ENCODE results near the gene GSDMA.
A peak's percentile ranks its signal among the peaks of the same experiment; 100 is the strongest.

The GSDMA gene

DNA sequence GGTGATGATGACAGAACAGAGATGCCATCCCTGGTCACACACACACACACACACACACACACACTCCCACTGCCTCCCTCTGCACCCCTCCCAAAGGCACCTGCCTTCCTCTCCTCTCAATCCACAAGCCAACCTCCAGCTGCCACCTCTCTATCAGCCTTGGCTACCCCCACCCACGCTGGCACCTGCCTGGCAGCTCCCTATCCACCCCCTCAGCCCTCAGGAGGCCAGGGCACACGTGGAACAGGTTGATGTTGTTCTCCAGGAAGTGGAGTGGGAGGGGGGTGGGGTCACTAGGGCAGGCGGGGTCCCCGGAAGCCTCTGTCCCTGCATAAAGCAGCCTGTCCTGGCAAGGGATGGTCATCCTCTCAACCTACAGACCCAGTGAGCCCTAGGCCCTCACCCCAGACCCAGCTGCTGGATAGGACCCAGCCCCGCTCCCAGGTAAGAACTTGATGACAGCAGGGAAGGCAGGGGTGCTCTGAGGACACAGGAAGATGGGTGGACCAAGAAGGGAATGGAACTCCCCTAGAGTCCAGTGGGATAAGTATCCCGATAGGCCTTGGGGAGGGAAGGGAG is at the start of gene GSDMA:
TSS of gene GSDMA (plus strand) at position 363 of the 579 bp plus-strand sequence. CDS start 2,684 bp downstream, outside the sequence.
- DNase-seq (ENCODE audit: low spot score) = no peak
- in situ Hi-C loops (cut with MboI; ENCODE audit: low sequenced_read_pairs, unreplicated experiment) = no loop called here
- TF ChIP-seq, protein P1, sequence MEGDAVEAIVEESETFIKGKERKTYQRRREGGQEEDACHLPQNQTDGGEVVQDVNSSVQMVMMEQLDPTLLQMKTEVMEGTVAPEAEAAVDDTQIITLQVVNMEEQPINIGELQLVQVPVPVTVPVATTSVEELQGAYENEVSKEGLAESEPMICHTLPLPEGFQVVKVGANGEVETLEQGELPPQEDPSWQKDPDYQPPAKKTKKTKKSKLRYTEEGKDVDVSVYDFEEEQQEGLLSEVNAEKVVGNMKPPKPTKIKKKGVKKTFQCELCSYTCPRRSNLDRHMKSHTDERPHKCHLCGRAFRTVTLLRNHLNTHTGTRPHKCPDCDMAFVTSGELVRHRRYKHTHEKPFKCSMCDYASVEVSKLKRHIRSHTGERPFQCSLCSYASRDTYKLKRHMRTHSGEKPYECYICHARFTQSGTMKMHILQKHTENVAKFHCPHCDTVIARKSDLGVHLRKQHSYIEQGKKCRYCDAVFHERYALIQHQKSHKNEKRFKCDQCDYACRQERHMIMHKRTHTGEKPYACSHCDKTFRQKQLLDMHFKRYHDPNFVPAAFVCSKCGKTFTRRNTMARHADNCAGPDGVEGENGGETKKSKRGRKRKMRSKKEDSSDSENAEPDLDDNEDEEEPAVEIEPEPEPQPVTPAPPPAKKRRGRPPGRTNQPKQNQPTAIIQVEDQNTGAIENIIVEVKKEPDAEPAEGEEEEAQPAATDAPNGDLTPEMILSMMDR (IDR thresholded peaks at IDR 0.05; ENCODE audit: borderline replicate concordance, control extremely low read depth, extremely low read depth, insufficient read depth, missing control alignments) = no peak

DNA sequence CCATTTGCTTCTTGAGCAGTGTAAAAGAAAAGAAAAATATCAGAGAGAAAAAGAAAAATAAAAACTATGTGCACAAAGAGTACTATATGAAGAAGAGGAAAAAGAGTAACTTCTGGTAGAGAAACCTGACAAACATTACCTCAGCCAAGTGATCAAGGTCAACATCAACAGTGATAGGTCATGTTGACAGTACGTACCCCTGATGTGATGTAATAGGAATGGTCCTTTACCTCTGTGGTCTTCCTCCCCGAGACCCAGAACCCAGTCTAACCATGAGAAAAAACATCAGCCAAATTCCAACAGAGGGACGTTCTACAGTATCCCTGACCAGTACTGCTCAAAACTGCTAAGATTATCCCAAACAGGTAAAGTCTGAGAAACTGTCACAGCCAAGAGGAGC is 48.8 kb upstream of the GSDMA start:
- in situ Hi-C loops (cut with MboI; ENCODE audit: low sequenced_read_pairs, unreplicated experiment) = no loop called here
- DNase-seq (ENCODE audit: low spot score) = no peak
- TF ChIP-seq, protein P1 (IDR thresholded peaks at IDR 0.05; ENCODE audit: borderline replicate concordance, control extremely low read depth, extremely low read depth, insufficient read depth, missing control alignments) = no peak

GRCh38 chr17:39915559-39915958 is 47.2 kb upstream of the GSDMA start:
- in situ Hi-C loops (cut with MboI; ENCODE audit: low sequenced_read_pairs, unreplicated experiment) = no loop called here
- TF ChIP-seq, protein P1 (IDR thresholded peaks at IDR 0.05; ENCODE audit: borderline replicate concordance, control extremely low read depth, extremely low read depth, insufficient read depth, missing control alignments) = no peak
- peak; percentile 40 for DNase-seq (ENCODE audit: low spot score)

DNA sequence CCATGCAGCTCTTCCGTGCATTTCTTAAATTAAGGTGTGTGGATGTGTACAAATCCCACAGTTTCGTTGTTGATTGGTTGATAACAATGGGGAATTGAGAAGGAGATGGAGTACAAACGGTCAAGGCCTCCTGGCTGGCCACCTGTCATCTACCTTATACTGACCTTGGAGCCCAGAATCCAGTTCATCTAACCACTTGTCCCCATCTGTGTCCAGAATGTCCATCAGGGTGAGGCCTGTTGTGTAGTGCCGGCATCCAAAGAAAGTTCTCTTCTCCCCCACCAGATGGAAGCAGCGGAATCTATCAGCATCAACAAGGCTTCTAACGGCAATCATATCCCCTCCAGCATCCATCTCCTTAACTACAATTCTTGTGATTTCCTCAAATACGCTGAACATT is 45.9 kb upstream of the GSDMA start:
- in situ Hi-C loops (cut with MboI; ENCODE audit: low sequenced_read_pairs, unreplicated experiment) = no loop called here
- TF ChIP-seq, protein P1 (IDR thresholded peaks at IDR 0.05; ENCODE audit: borderline replicate concordance, control extremely low read depth, extremely low read depth, insufficient read depth, missing control alignments) = no peak
- DNase-seq (ENCODE audit: low spot score) = no peak

DNA sequence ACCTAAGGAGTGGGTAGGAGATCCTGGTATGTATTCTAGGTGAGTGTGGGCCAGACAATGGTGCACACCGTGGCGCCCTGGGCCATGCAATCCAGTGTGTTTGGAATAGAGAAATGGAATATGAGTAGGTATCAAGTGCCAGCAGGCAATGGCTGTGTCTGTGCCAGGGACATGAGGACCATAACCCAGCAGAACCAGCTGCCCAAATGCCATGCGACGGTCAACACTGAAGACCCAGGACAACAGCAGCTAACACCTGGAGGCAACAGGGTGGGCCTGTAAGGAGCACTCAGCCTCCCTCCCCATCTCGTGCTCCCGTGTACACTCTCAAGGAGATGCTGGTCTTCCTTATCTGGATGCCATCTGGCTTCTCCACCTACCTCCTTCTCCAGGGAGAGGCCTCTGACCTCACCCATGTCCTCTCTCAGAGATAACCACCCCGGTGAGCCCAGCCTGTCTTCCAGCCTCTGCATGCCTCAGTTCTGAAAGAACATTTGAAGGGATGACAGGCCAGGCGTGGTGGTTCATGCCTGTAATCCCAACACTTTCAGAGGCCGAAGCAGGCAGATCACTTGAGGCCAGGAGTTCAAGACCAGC is 43.6 kb upstream of the GSDMA start:
- in situ Hi-C loops (cut with MboI; ENCODE audit: low sequenced_read_pairs, unreplicated experiment) = no loop called here
- TF ChIP-seq, protein P1 (IDR thresholded peaks at IDR 0.05; ENCODE audit: borderline replicate concordance, control extremely low read depth, extremely low read depth, insufficient read depth, missing control alignments) = no peak
- no peak for DNase-seq (ENCODE audit: low spot score)

GRCh38 chr17:39920218-39921210 is 42.3 kb upstream of the GSDMA start:
- peak; percentile 75 for DNase-seq (ENCODE audit: low spot score)
- in situ Hi-C loops (cut with MboI; ENCODE audit: low sequenced_read_pairs, unreplicated experiment) = no loop called here
- TF ChIP-seq, protein P1 (IDR thresholded peaks at IDR 0.05; ENCODE audit: borderline replicate concordance, control extremely low read depth, extremely low read depth, insufficient read depth, missing control alignments) = no peak
